K562 (cell line): ENCODE measurements around the gene ZBTB24. TPM values are rescaled to one million over a fixed set of nuclear protein-coding genes. Genes with fewer than 3 reads are reported as not detected.

Source experiments
- ATAC-seq: fragments of 200-7000 bp; cut with Tn5 transposase; 3 replicates; pipeline ENCODE4 v1.9.1; 2020; ENCODE audit warnings: moderate library complexity
- BruUV-seq: library from RNA; stranded (reverse); fragments of 400-500 nt; replicated peaks from 2 replicates; lab custom pipeline; 2021; lab: Mats Ljungman, UMichigan
- CTCF ChIA-PET: fragments of 300-600 bp; formaldehyde crosslinking; extraction: SDS; loops from one replicate; lab custom pipeline; 2021; ENCODE audit warnings: low intra/inter-chr PET ratio; lab: Yijun Ruan, JAX
- POLR2A ChIA-PET: fragments of 300-600, 350-650 bp; sonication (Branson Sonifier 250); formaldehyde crosslinking; extraction: SDS; loops from one replicate; lab custom pipeline; 2021; ENCODE audit warnings: antibody characterized with exemption, inconsistent platforms; lab: Yijun Ruan, JAX
- DNase-seq, 4 experiments: peaks; one replicate each; pipeline versions ENCODE4 v3.0.0 to v3.0.0-alpha.2; 2011 to 2018; ENCODE audit warnings: low spot score in 3 of 4, mixed read lengths in 3 of 4; ENCODE audit errors: extremely low read depth in 1 of 4
- FAIRE-seq: peaks from 2 replicates; lab custom pipeline; 2011; peaks lifted over from hg19 to GRCh38; lab: Jason Lieb, UNC
- H2AFZ ChIP-seq: 2 replicates; pipeline ENCODE4 v1.6.0; 2011; ENCODE audit warnings: low read depth, low read length, control low read depth, inconsistent platforms
- H3K27ac ChIP-seq: fragments of 200-600 bp; 3 replicates; pipeline ENCODE4 v1.8.0; 2011; ENCODE audit warnings: low read depth, mild to moderate bottlenecking, control low read depth, inconsistent platforms, low read length, moderate library complexity, mixed read lengths; ENCODE audit errors: extremely low read depth
- H3K27me3 ChIP-seq, 2 experiments: fragments of 300-600 bp in 1 of 2; 2 replicates in 1 of 2; 3 replicates in 1 of 2; pipeline versions ENCODE4 v1.6.0 to v1.8.0; 2011; ENCODE audit warnings: inconsistent platforms in 2 of 2, low read length in 2 of 2, mild to moderate bottlenecking in 1 of 2, mixed read lengths in 1 of 2, moderate library complexity in 1 of 2; ENCODE audit not compliant: control insufficient read depth in 2 of 2, insufficient read depth in 2 of 2
- H3K36me3 ChIP-seq: fragments of 300-600 bp; 3 replicates; pipeline ENCODE4 v1.8.0; 2011; ENCODE audit warnings: mild to moderate bottlenecking, low read length, inconsistent platforms; ENCODE audit not compliant: control insufficient read depth, insufficient read depth
- H3K4me1 ChIP-seq, 2 experiments: fragments of 200-600 bp in 1 of 2; replicated peaks in 1 of 2; 2 replicates in 1 of 2; 3 replicates in 1 of 2; pipeline versions ENCODE4 v1.5.1 to v1.8.0; 2011; ENCODE audit warnings: inconsistent platforms in 2 of 2, low read length in 2 of 2, mild to moderate bottlenecking in 1 of 2, mixed read lengths in 1 of 2, moderate library complexity in 1 of 2; ENCODE audit not compliant: control insufficient read depth in 2 of 2, insufficient read depth in 2 of 2
- H3K4me2 ChIP-seq: 2 replicates; pipeline ENCODE4 v1.6.1; 2011; ENCODE audit warnings: low read length, control low read depth, inconsistent platforms, mixed read lengths; ENCODE audit not compliant: insufficient read depth
- H3K4me3 ChIP-seq: fragments of 200-600 bp; sonication (generic), shearing (Covaris generic); 2 replicates; pipeline ENCODE4 v1.5.1; 2016; ENCODE audit warnings: control low read depth, inconsistent platforms
- H3K79me2 ChIP-seq: fragments of 200-600 bp; 3 replicates; pipeline ENCODE4 v1.8.0; 2011; ENCODE audit warnings: low read length, inconsistent platforms; ENCODE audit not compliant: control insufficient read depth, insufficient read depth
- H3K9ac ChIP-seq, 2 experiments: 2 replicates each; pipeline versions ENCODE4 v1.6.0 to v1.6.1; 2011; ENCODE audit warnings: low read depth in 2 of 2, low read length in 2 of 2, control low read depth in 1 of 2, inconsistent platforms in 1 of 2, mild to moderate bottlenecking in 1 of 2, mixed read lengths in 1 of 2; ENCODE audit not compliant: insufficient read depth in 1 of 2
- H3K9me1 ChIP-seq: one replicate; pipeline ENCODE4 v1.6.0; 2011; ENCODE audit warnings: inconsistent platforms, mild to moderate bottlenecking, low read length, moderate library complexity; ENCODE audit not compliant: control insufficient read depth, insufficient read depth
- H3K9me3 ChIP-seq: replicated peaks from 2 replicates; pipeline ENCODE4 v1.5.1; 2011; ENCODE audit warnings: low read depth, low read length, inconsistent platforms; ENCODE audit not compliant: control insufficient read depth, insufficient read depth
- H4K20me1 ChIP-seq: replicated peaks from 2 replicates; pipeline ENCODE4 v1.6.1; 2011; ENCODE audit warnings: low read length, inconsistent platforms, mixed read lengths; ENCODE audit not compliant: control insufficient read depth, insufficient read depth
- DPF2 ChIP-seq: fragments of 450-650 bp; IDR thresholded peaks from 2 replicates; pipeline ENCODE4 v1.6.1; 2016
- ERF ChIP-seq: fragments of 450-650 bp; formaldehyde crosslinking; IDR thresholded peaks from 2 replicates; pipeline ENCODE4 v1.4.0; 2020; ENCODE audit warnings: mild to moderate bottlenecking, mixed read lengths
- HDAC8 ChIP-seq: fragments of 450-650 bp; IDR thresholded peaks from 2 replicates; pipeline ENCODE4 v1.6.1; 2016; ENCODE audit warnings: mild to moderate bottlenecking, missing genetic modification characterization, moderate library complexity, missing compliant biosample characterization
- HNRNPL ChIP-seq: fragments of 200-400 bp; formaldehyde crosslinking; IDR thresholded peaks from 2 replicates; pipeline ENCODE4 v1.6.1; 2017; ENCODE audit warnings: low read depth, mild to moderate bottlenecking, low read length
- HOXB6 ChIP-seq: fragments of 250-450 bp; sonication (Bioruptor Pico); IDR thresholded peaks from 2 replicates; pipeline ENCODE4 v1.5.1; 2022; ENCODE audit warnings: mild to moderate bottlenecking, borderline replicate concordance
- MCM3 ChIP-seq: fragments of 450-650 bp; IDR thresholded peaks from 2 replicates; pipeline ENCODE4 v1.6.1; 2016
- SRSF3 ChIP-seq: fragments of 200-400 bp; formaldehyde crosslinking; IDR thresholded peaks from 2 replicates; pipeline ENCODE4 v1.6.1; 2016; ENCODE audit warnings: mild to moderate bottlenecking, low read length, moderate library complexity; ENCODE audit not compliant: insufficient read depth
- STAG1 ChIP-seq: sonication (generic); formaldehyde crosslinking; IDR thresholded peaks from 2 replicates; pipeline ENCODE4 v1.5.0; 2020; ENCODE audit warnings: missing genetic modification reagents, borderline replicate concordance
- STAT5B ChIP-seq: fragments of 250-450 bp; sonication (Bioruptor Pico); IDR thresholded peaks from 2 replicates; pipeline ENCODE4 v1.8.0; 2021; ENCODE audit warnings: mild to moderate bottlenecking, inconsistent platforms
- ZNF174 ChIP-seq: fragments of 250-450 bp; sonication (Bioruptor Pico); IDR thresholded peaks from 2 replicates; pipeline ENCODE4 v1.4.0; 2020; ENCODE audit warnings: mild to moderate bottlenecking
- ZNF324 ChIP-seq: fragments of 250-450 bp; sonication (Bioruptor Pico); IDR thresholded peaks from 2 replicates; pipeline ENCODE4 v1.4.0; 2020; ENCODE audit warnings: mild to moderate bottlenecking
- WGBS: fragments of 100-300 bp; shearing (Covaris generic); methylation state at CpG from one replicate; pipeline ENCODE4 v1.1.6; 2016; ENCODE audit warnings: low coverage, mixed read lengths; ENCODE audit not compliant: insufficient coverage; ENCODE audit errors: missing lambda C conversion rate; 5-methylcytosine and 5-hydroxymethylcytosine counted together
- in situ Hi-C: fragments of 300-500 bp; cut with MboI; formaldehyde crosslinking; loops from 4 replicates; pipeline ENCODE4 v1.15.0; 2018; ENCODE audit warnings: inconsistent platforms, mixed read lengths
- intact Hi-C: fragments of 100-400 bp; cut with micrococcal nuclease; formaldehyde crosslinking; loops from 2 replicates; pipeline ENCODE4 v1.14.2; 2022
- polyA plus RNA-seq, 8 experiments: library from polyadenylated mRNA; depleted of rRNA in 4 of 8; stranded (reverse) in 5 of 8; unstranded in 3 of 8; fragments of >200 nt; fragmentation: Nextera tagmentation in 2 of 8; fragmentation: Illumina TruSeq in 1 of 8; extraction: Ambion mirVana in 2 of 8; extraction: Trizol in 1 of 8; gene quantifications; 2 replicates each; pipeline versions ENCODE4 v1.2.1 to v1.2.3, GENCODE V29; 2011 to 2014; ENCODE audit warnings: inconsistent platforms in 1 of 8, missing spikeins in 1 of 8
- total RNA-seq, 7 experiments: library from RNA; depleted of rRNA in 6 of 7; stranded (reverse); fragments of >200 nt in 6 of 7; fragmentation: Illumina TruSeq in 2 of 7; extraction: Trizol in 2 of 7; gene quantifications; 2 replicates each; pipeline versions ENCODE4 v1.2.1 to v1.2.3, GENCODE V29; 2011 to 2021; ENCODE audit warnings: low replicate concordance in 1 of 7
- TF ChIP-seq, protein P1 (sequence below), 2 experiments: IDR thresholded peaks; 2 replicates each; pipeline ENCODE4 v1.6.1; 2012; ENCODE audit warnings: improper control_type of control experiment in 2 of 2, low read depth in 2 of 2, low read length in 2 of 2, borderline replicate concordance in 1 of 2
- TF ChIP-seq, protein P2 (sequence below): fragments of 450-650 bp; formaldehyde crosslinking; IDR thresholded peaks from 2 replicates; pipeline ENCODE4 v1.4.0; 2020; ENCODE audit warnings: mild to moderate bottlenecking, moderate library complexity

ZBTB24 gene
- total and polyA plus RNA-seq, 9 of the 15 experiments (the other 6 are each of a cell fraction or from before 2014, with no cell fraction given), result 2.0 to 16.7 (median 8.3) TPM

- Histone ChIP-seq H4K20me1 (no peaks in the 10 kb centered on the region), H3K36me3 (peaks cover 97% of the 10 kb centered on the region), H3K27ac (no peak overlapping the region), H3K9me1 (no peaks in the 10 kb centered on the region), H3K4me3 (no peak overlapping the region), H3K79me2 (0 out of 3 replicates have a peak, but pooled peaks cover 5% of the 10 kb centered on the region), H3K9ac (no peak overlapping the region), H2AFZ (no peak overlapping the region), H3K4me2 (no peak overlapping the region), H3K9me3 (no peaks in the 10 kb centered on the region), H3K27me3 (no peaks in the 10 kb centered on the region), H3K4me1 (no peaks in the 10 kb centered on the region)
- DNase-seq (no peak), ATAC-seq (no peak)
- intact Hi-C loops, result no loop called here
- no TSS peak for BruUV-seq
- POLR2A ChIA-PET, result no interaction called here
- in situ Hi-C loops, result no loop called here
- WGBS, result 87% methylated on average over 6 of the region's 6 CpGs
- TF ChIP-seq HNRNPL, result no peak
- no peak for TF ChIP-seq DPF2
- no peak for TF ChIP-seq SRSF3
- TF ChIP-seq ZNF174 (CRISPR knock-in tag), result no peak
- TF ChIP-seq, all 486 proteins: peak for 0
- FAIRE-seq, result no peak
- CTCF ChIA-PET, result no interaction called here
Measured at GRCh38 chr6:109467696-109468095, 15.3 kb downstream of the ZBTB24 start.

DNA sequence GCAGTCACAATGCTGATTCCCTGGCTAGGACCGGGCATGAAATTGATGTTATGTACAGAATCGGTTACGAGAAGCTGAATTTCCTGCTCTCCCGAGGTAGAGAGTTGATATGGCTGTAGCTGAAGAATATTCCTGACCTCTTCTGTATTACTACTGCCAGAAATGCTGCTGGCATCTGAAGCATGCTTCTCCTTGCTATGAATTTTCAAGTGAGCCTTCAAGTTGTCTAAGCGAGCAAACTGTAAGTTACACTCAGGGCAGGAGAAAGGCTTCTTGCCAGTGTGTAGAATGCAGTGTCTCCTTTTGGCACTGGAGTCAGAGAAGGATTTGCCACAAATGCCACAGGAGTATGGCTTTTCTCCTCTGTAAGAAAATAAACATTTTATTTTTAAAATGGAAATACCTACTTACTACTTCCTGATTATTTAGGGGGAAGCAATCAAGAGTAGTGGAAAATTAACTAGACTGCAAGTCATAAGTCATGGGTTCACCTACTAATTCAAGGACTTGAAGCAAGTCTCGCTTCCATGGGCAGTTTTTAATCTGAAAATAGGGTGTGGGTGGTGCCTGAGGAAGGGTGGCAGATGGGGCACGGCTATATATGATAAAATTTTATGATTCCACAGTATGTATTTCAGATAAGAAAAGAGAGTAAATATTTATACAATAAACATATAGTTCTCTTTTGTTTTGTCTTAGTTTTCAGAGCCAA is 16.7 kb downstream of the ZBTB24 start:
- Histone ChIP-seq H4K20me1 (no peaks in the 10 kb centered on the region), H3K27me3 (no peaks in the 10 kb centered on the region), H3K4me3 (no peak overlapping the region), H3K4me1 (no peaks in the 10 kb centered on the region), H2AFZ (no peak overlapping the region), H3K9me1 (no peaks in the 10 kb centered on the region), H3K4me2 (no peak overlapping the region), H3K9me3 (no peaks in the 10 kb centered on the region), H3K9ac (no peak overlapping the region; a peak in 1 of 4 replicates), H3K27ac (no peak overlapping the region), H3K79me2 (peaks cover 5% of the 10 kb centered on the region; the same call in 1 of the 3 replicates), H3K36me3 (peaks cover 95% of the 10 kb centered on the region)
- in situ Hi-C loops (no loop called here), intact Hi-C loops (no loop called here)
- ATAC-seq (no peak), FAIRE-seq (no peak), DNase-seq (no peak)
- no TSS peak for BruUV-seq
- 94% methylated on average over 7 of the region's 7 CpGs for WGBS
- CTCF ChIA-PET, result no interaction called here
- POLR2A ChIA-PET, result interaction anchor here (2.0 kb wide), 1 partner anchor 10 kb away, joined by 4 read pairs; the partner anchor contains the start of gene MICAL1
- TF ChIP-seq, protein P1, sequence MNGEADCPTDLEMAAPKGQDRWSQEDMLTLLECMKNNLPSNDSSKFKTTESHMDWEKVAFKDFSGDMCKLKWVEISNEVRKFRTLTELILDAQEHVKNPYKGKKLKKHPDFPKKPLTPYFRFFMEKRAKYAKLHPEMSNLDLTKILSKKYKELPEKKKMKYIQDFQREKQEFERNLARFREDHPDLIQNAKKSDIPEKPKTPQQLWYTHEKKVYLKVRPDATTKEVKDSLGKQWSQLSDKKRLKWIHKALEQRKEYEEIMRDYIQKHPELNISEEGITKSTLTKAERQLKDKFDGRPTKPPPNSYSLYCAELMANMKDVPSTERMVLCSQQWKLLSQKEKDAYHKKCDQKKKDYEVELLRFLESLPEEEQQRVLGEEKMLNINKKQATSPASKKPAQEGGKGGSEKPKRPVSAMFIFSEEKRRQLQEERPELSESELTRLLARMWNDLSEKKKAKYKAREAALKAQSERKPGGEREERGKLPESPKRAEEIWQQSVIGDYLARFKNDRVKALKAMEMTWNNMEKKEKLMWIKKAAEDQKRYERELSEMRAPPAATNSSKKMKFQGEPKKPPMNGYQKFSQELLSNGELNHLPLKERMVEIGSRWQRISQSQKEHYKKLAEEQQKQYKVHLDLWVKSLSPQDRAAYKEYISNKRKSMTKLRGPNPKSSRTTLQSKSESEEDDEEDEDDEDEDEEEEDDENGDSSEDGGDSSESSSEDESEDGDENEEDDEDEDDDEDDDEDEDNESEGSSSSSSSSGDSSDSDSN (IDR thresholded peaks at IDR 0.05; ENCODE audit: borderline replicate concordance in 1 of 2, low read depth in 2 of 2, low read length in 2 of 2), result no peak
- TF ChIP-seq STAT5B (no peak), STAG1 (no peak), MCM3 (no peak), ERF (CRISPR knock-in tag) (no peak), ZNF324 (CRISPR knock-in tag) (no peak), HDAC8 (tag) (no peak), HOXB6 (CRISPR knock-in tag) (no peak)
- TF ChIP-seq, protein P2, sequence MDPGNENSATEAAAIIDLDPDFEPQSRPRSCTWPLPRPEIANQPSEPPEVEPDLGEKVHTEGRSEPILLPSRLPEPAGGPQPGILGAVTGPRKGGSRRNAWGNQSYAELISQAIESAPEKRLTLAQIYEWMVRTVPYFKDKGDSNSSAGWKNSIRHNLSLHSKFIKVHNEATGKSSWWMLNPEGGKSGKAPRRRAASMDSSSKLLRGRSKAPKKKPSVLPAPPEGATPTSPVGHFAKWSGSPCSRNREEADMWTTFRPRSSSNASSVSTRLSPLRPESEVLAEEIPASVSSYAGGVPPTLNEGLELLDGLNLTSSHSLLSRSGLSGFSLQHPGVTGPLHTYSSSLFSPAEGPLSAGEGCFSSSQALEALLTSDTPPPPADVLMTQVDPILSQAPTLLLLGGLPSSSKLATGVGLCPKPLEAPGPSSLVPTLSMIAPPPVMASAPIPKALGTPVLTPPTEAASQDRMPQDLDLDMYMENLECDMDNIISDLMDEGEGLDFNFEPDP (CRISPR knock-in tag), result no peak
